HEK293 (cell line): ENCODE data around the gene NAGLU.

Source experiments
- CTCF ChIA-PET: fragments of 350-600 bp; formaldehyde crosslinking; extraction: SDS; loops from one replicate; lab custom pipeline; 2021; ENCODE audit warnings: antibody characterized with exemption; lab: Yijun Ruan, JAX
- POLR2A ChIA-PET: fragments of 300-600 bp; formaldehyde crosslinking; extraction: SDS; loops from one replicate; lab custom pipeline; 2020; ENCODE audit warnings: antibody characterized with exemption, inconsistent platforms; lab: Yijun Ruan, JAX
- H3K27ac ChIP-seq: fragments of 200-500 bp; sonication (Bioruptor generic); 2 replicates; pipeline ENCODE4 v1.5.1; 2014; ENCODE audit warnings: low read depth, low read length, control low read depth, inconsistent platforms; ENCODE audit errors: extremely low read depth
- H3K36me3 ChIP-seq, 2 experiments: fragments of 200-500 bp in 1 of 2; sonication (Bioruptor generic) in 1 of 2; 1 replicate in 1 of 2; 2 replicates in 1 of 2; pipeline ENCODE4 v1.5.1; 2014 to 2017; ENCODE audit warnings: inconsistent platforms in 2 of 2, low read length in 2 of 2; ENCODE audit not compliant: control insufficient read depth in 2 of 2, insufficient read depth in 1 of 2
- H3K4me1 ChIP-seq: fragments of 200-500 bp; sonication (Bioruptor generic); 2 replicates; pipeline ENCODE4 v1.5.1; 2014; ENCODE audit warnings: mild to moderate bottlenecking, low read length, inconsistent platforms; ENCODE audit not compliant: control insufficient read depth, insufficient read depth
- H3K4me3 ChIP-seq: 2 replicates; pipeline ENCODE4 v1.5.1; 2011; ENCODE audit warnings: low read depth, mild to moderate bottlenecking, control low read depth, low read length, moderate library complexity
- H3K9me3 ChIP-seq: fragments of 200-500 bp; sonication (Bioruptor generic); 2 replicates; pipeline ENCODE4 v1.5.1; 2014; ENCODE audit warnings: low read depth, low read length, inconsistent platforms; ENCODE audit not compliant: control insufficient read depth, insufficient read depth
- AEBP2 ChIP-seq: fragments of 450-650 bp; formaldehyde crosslinking; IDR thresholded peaks from 2 replicates; pipeline ENCODE4 v1.5.1; 2016; ENCODE audit warnings: missing biosample characterization, missing genetic modification characterization, borderline replicate concordance
- MEIS1 ChIP-seq: sonication (generic); formaldehyde crosslinking; IDR thresholded peaks from 2 replicates; pipeline ENCODE4 v1.8.1; 2022; ENCODE audit warnings: missing genetic modification reagents, mild to moderate bottlenecking, borderline replicate concordance
- SP3 ChIP-seq: fragments of 450-650 bp; formaldehyde crosslinking; IDR thresholded peaks from 2 replicates; pipeline ENCODE4 v1.5.1; 2016; ENCODE audit warnings: missing biosample characterization, missing genetic modification characterization
- ZBTB21 ChIP-seq: fragments of 450-650 bp; formaldehyde crosslinking; IDR thresholded peaks from 2 replicates; pipeline ENCODE4 v1.5.1; 2017; ENCODE audit warnings: missing biosample characterization, missing genetic modification characterization
- ZNF174 ChIP-seq: fragments of 450-650 bp; formaldehyde crosslinking; IDR thresholded peaks from 2 replicates; pipeline ENCODE4 v1.5.0; 2017; ENCODE audit warnings: missing biosample characterization, mild to moderate bottlenecking, missing genetic modification characterization
- ZNF2 ChIP-seq: fragments of 450-650 bp; formaldehyde crosslinking; IDR thresholded peaks from 2 replicates; pipeline ENCODE4 v1.5.1; 2016; ENCODE audit warnings: missing biosample characterization, missing genetic modification characterization
- ZNF223 ChIP-seq: fragments of 450-650 bp; formaldehyde crosslinking; IDR thresholded peaks from 2 replicates; pipeline ENCODE4 v1.5.1; 2016; ENCODE audit warnings: missing biosample characterization, missing genetic modification characterization
- ZNF341 ChIP-seq: fragments of 450-650 bp; formaldehyde crosslinking; IDR thresholded peaks from 2 replicates; pipeline ENCODE4; 2016; ENCODE audit warnings: low read depth, missing biosample characterization, missing genetic modification characterization
- ZNF521 ChIP-seq: fragments of 450-650 bp; formaldehyde crosslinking; IDR thresholded peaks from 2 replicates; pipeline ENCODE4 v1.5.1; 2017; ENCODE audit warnings: missing biosample characterization, mild to moderate bottlenecking, missing genetic modification characterization
- ZNF548 ChIP-seq: fragments of 450-650 bp; formaldehyde crosslinking; IDR thresholded peaks from 2 replicates; pipeline ENCODE4 v1.5.1; 2016; ENCODE audit warnings: missing biosample characterization, missing genetic modification characterization
- ZNF658 ChIP-seq: fragments of 450-650 bp; formaldehyde crosslinking; IDR thresholded peaks from 2 replicates; pipeline ENCODE4; 2016; ENCODE audit warnings: missing biosample characterization, missing genetic modification characterization
- ZNF664 ChIP-seq: fragments of 450-650 bp; formaldehyde crosslinking; IDR thresholded peaks from 2 replicates; pipeline ENCODE4 v1.5.1; 2016; ENCODE audit warnings: missing biosample characterization, missing genetic modification characterization
- ZNF704 ChIP-seq: fragments of 450-650 bp; formaldehyde crosslinking; IDR thresholded peaks from 2 replicates; pipeline ENCODE4 v1.5.1; 2016; ENCODE audit warnings: missing biosample characterization, missing genetic modification characterization
- ZNF791 ChIP-seq: fragments of 450-650 bp; formaldehyde crosslinking; IDR thresholded peaks from 2 replicates; pipeline ENCODE4 v1.5.1; 2016; ENCODE audit warnings: missing biosample characterization, missing genetic modification characterization
- ZNF837 ChIP-seq: fragments of 450-650 bp; formaldehyde crosslinking; IDR thresholded peaks from 2 replicates; pipeline ENCODE4 v1.5.1; 2016; ENCODE audit warnings: missing biosample characterization, missing genetic modification characterization
- TF ChIP-seq, protein P1 (sequence below): IDR thresholded peaks from 2 replicates; pipeline ENCODE4 v1.6.1; 2011; ENCODE audit warnings: mild to moderate bottlenecking, low read depth, low read length, borderline replicate concordance
- TF ChIP-seq, protein P2 (sequence below): fragments of 450-650 bp; formaldehyde crosslinking; IDR thresholded peaks from 2 replicates; pipeline ENCODE4 v1.5.1; 2016; ENCODE audit warnings: missing biosample characterization, missing genetic modification characterization

Gene NAGLU

DNA sequence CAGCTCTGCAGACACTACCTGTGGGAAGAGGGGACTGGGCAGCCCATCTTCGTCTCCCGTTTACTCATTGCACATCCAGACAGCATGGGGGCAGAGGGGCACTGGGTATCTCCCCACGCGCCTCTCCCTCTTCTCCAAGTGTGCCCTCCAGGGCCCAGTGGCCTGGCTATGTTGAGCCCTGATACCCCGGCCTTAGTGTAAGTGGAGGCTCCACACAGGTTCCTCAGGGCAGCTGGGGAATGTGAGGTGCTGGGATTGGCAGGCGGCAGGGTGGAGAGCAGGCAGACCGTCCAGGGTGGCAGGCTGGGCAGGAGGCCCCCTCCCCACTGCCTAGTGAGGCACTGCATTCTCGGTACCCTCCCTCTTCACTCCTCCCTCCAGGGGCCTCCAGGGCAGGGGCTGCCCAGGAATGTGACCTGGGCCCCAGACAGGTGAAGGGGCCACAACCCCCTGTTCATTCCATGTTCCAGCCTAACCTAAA, 13.2 kb upstream of the NAGLU start:
- H3K9me3 ChIP-seq, result no peaks in the 10 kb centered on the region
- TF ChIP-seq ZNF341 (tag by site-specific recombination) (no peak), ZNF791 (tag by site-specific recombination) (no peak), ZNF521 (no peak), ZNF548 (tag by site-specific recombination) (no peak), ZNF837 (tag by site-specific recombination) (no peak), ZNF223 (tag by site-specific recombination) (no peak), MEIS1 (CRISPR knock-in tag) (no peak), ZBTB21 (tag by site-specific recombination) (no peak), ZNF174 (no peak), AEBP2 (no peak), ZNF2 (tag by site-specific recombination) (no peak), ZNF704 (no peak)
- TF ChIP-seq, protein P1, sequence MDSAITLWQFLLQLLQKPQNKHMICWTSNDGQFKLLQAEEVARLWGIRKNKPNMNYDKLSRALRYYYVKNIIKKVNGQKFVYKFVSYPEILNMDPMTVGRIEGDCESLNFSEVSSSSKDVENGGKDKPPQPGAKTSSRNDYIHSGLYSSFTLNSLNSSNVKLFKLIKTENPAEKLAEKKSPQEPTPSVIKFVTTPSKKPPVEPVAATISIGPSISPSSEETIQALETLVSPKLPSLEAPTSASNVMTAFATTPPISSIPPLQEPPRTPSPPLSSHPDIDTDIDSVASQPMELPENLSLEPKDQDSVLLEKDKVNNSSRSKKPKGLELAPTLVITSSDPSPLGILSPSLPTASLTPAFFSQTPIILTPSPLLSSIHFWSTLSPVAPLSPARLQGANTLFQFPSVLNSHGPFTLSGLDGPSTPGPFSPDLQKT, result no peak
- peaks cover 0 to 45% of the 10 kb centered on the region in 2 experiments; a peak in 1 of 3 replicates for H3K36me3 ChIP-seq
- no peak overlapping the region for H3K27ac ChIP-seq
- ChIA-PET CTCF (interaction anchor here (0.6 to 0.7 kb wide), 2 partner anchors 15 to 116 kb away, joined by 3 to 4 read pairs; no protein-coding TSS in a partner anchor), POLR2A (no interaction called here)
- H3K4me1 ChIP-seq, result peaks cover 25% of the 10 kb centered on the region
- no peak overlapping the region for H3K4me3 ChIP-seq

DNA sequence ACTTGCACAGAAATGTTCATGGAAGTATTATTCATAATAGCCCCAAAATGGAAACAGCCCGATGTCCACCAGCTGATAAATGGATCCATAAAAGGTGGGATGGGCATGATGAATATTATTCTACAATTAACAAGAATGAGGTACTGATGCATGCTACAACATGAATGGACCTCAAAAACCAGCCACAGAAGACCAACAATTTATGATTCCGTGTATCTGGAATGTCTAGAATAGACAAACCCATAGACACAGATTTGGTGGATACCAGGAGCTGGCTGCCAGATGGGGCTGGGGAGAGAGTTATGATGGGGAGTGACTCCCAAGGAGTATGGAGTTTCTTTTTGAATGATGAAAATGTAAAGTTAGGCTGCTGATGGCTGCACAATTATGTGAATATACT, 10.8 kb upstream of the NAGLU start:
- no peak overlapping the region for H3K4me3 ChIP-seq
- ChIA-PET CTCF (interaction anchor here (0.6 to 3.6 kb wide), 7 partner anchors 23 to 327 kb away, joined by 3 to 40 read pairs (median 3); no protein-coding TSS in a partner anchor), POLR2A (no interaction called here)
- H3K4me1 ChIP-seq, result peaks cover 7% of the 10 kb centered on the region
- no peak for TF ChIP-seq ZNF664 (tag by site-specific recombination)
- no peak for TF ChIP-seq ZNF658 (tag by site-specific recombination)
- no peak overlapping the region for H3K27ac ChIP-seq
- H3K9me3 ChIP-seq, result no peaks in the 10 kb centered on the region
- H3K36me3 ChIP-seq, result peaks cover 0 to 27% of the 10 kb centered on the region in 2 experiments; a peak in 1 of 3 replicates

DNA sequence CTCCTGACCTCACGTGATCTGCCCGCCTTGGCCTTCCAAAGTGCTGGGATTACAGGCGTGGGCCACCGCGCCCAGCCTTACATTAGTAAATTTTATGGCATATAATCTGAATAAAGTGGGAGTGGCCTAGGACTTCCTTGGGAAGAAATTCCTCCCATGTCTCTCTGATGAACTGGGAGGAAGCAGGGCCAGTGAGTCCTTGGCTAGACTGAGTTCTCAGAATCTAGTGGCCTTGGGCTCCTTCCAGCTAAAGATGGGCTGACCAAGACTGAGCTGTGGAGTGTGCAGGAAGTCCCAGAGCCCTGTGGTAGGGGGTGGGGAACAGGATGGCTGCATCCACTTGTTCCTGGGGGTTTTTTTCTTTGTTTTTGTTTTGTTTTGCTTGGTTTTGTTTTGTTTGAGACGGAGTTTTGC, 10.0 kb upstream of the NAGLU start:
- Histone ChIP-seq H3K4me1 (peaks cover 12% of the 10 kb centered on the region), H3K27ac (no peak overlapping the region), H3K9me3 (no peaks in the 10 kb centered on the region), H3K36me3 (peaks cover 0 to 21% of the 10 kb centered on the region in 2 experiments; a peak in 1 of 3 replicates), H3K4me3 (no peak overlapping the region)
- CTCF ChIA-PET, result interaction anchor here (0.6 to 3.6 kb wide), 7 partner anchors 19 to 218 kb away, joined by 3 to 40 read pairs (median 3); no protein-coding TSS in a partner anchor
- POLR2A ChIA-PET, result no interaction called here
- TF ChIP-seq, protein P2, sequence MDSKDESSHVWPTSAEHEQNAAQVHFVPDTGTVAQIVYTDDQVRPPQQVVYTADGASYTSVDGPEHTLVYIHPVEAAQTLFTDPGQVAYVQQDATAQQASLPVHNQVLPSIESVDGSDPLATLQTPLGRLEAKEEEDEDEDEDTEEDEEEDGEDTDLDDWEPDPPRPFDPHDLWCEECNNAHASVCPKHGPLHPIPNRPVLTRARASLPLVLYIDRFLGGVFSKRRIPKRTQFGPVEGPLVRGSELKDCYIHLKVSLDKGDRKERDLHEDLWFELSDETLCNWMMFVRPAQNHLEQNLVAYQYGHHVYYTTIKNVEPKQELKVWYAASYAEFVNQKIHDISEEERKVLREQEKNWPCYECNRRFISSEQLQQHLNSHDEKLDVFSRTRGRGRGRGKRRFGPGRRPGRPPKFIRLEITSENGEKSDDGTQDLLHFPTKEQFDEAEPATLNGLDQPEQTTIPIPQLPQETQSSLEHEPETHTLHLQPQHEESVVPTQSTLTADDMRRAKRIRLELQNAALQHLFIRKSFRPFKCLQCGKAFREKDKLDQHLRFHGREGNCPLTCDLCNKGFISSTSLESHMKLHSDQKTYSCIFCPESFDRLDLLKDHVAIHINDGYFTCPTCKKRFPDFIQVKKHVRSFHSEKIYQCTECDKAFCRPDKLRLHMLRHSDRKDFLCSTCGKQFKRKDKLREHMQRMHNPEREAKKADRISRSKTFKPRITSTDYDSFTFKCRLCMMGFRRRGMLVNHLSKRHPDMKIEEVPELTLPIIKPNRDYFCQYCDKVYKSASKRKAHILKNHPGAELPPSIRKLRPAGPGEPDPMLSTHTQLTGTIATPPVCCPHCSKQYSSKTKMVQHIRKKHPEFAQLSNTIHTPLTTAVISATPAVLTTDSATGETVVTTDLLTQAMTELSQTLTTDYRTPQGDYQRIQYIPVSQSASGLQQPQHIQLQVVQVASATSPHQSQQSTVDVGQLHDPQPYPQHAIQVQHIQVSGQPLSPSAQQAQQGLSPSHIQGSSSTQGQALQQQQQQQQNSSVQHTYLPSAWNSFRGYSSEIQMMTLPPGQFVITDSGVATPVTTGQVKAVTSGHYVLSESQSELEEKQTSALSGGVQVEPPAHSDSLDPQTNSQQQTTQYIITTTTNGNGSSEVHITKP (tag by site-specific recombination), result peak; percentile 47
- no peak for TF ChIP-seq SP3 (tag by site-specific recombination)
- TF ChIP-seq, all 188 proteins: peak for 1
